ENCODE measurements around the gene CRTAC1.

The CRTAC1 gene

GRCh38 chr10:97827702-97828291, 202.6 kb downstream of the CRTAC1 start:
- no peak for DNase-seq

- no peak for DNase-seq
Measured at GRCh38 chr10:97826892-97827291, 203.5 kb downstream of the CRTAC1 start.

- no peak for DNase-seq
Measured at GRCh38 chr10:97825020-97825760, 205.2 kb downstream of the CRTAC1 start.

GRCh38 chr10:97823734-97824133, 206.7 kb downstream of the CRTAC1 start:
- no peak for DNase-seq

- DNase-seq = no peak
Measured at GRCh38 chr10:97822261-97822687, 208.1 kb downstream of the CRTAC1 start.

- DNase-seq = no peak
Measured at GRCh38 chr10:97821308-97822038, 208.9 kb downstream of the CRTAC1 start.

GRCh38 chr10:97820096-97820704, 210.2 kb downstream of the CRTAC1 start:
- DNase-seq = no peak

- DNase-seq = no peak
Measured at GRCh38 chr10:97818572-97818971, 211.8 kb downstream of the CRTAC1 start.

- no peak for DNase-seq
Measured at GRCh38 chr10:97816609-97817008, 213.8 kb downstream of the CRTAC1 start.

All from midbrain (tissue), 1 donor.